H1 (cell line): ENCODE results near the gene TEKT5.

Source experiments
- EZH2 ChIP-seq: fragments of 200-600 bp; sonication (generic); IDR thresholded peaks from 2 replicates; pipeline ENCODE4 v1.7.1; 2012; ENCODE audit warnings: low read depth, mild to moderate bottlenecking, moderate library complexity, low read length, inconsistent platforms; ENCODE audit not compliant: severe bottlenecking
- HDAC6 ChIP-seq: IDR thresholded peaks from one replicate; pipeline ENCODE4 v1.7.1; 2012; ENCODE audit warnings: low read depth, mild to moderate bottlenecking, inconsistent platforms, low read length, moderate library complexity
- JUN ChIP-seq: IDR thresholded peaks from 2 replicates; pipeline ENCODE4 v1.6.1; 2011; ENCODE audit warnings: low read depth, mild to moderate bottlenecking, improper control_type of control experiment, low read length
- KDM1A ChIP-seq: fragments of 200-600, 300-600 bp; sonication (generic); IDR thresholded peaks from 2 replicates; pipeline ENCODE4 v1.7.1; 2016; ENCODE audit warnings: mild to moderate bottlenecking, low read length, borderline replicate concordance
- MAFK ChIP-seq: IDR thresholded peaks from 2 replicates; pipeline ENCODE4 v1.6.1; 2012; ENCODE audit warnings: low read depth, mild to moderate bottlenecking, improper control_type of control experiment, low read length
- NRF1 ChIP-seq: IDR thresholded peaks from 2 replicates; pipeline ENCODE4 v1.6.1; 2011; ENCODE audit warnings: mild to moderate bottlenecking, low read depth, low read length, improper control_type of control experiment
- POLR2A ChIP-seq, 2 experiments: IDR thresholded peaks; 1 replicate in 1 of 2; 2 replicates in 1 of 2; pipeline ENCODE4 v1.6.1; 2011; ENCODE audit warnings: low read depth in 2 of 2, low read length in 2 of 2, mild to moderate bottlenecking in 2 of 2; ENCODE audit errors: control extremely low read depth in 1 of 2
- RAD21 ChIP-seq, 2 experiments: IDR thresholded peaks in 1 of 2; conservative IDR thresholded peaks in 1 of 2; 2 replicates each; pipeline ENCODE4 v1.6.1; 2011; ENCODE audit warnings: low read depth in 2 of 2, low read length in 2 of 2, improper control_type of control experiment in 1 of 2, inconsistent platforms in 1 of 2, mild to moderate bottlenecking in 1 of 2, moderate library complexity in 1 of 2
- SIX5 ChIP-seq: IDR thresholded peaks from 2 replicates; pipeline ENCODE4 v1.6.1; 2011; ENCODE audit warnings: mild to moderate bottlenecking, low read depth, low read length
- ZNF274 ChIP-seq: IDR thresholded peaks from 2 replicates; pipeline ENCODE4 v1.7.0; 2012; ENCODE audit warnings: low read length, borderline replicate concordance; ENCODE audit errors: extremely low read depth
- TF ChIP-seq, protein P1 (sequence below), 3 experiments: IDR thresholded peaks; 1 replicate in 2 of 3; 2 replicates in 1 of 3; pipeline versions ENCODE4 v1.5.1 to v1.6.1; 2011; ENCODE audit warnings: low read length in 3 of 3, mild to moderate bottlenecking in 3 of 3, inconsistent platforms in 2 of 3, low read depth in 1 of 3, moderate library complexity in 1 of 3; ENCODE audit not compliant: insufficient read depth in 1 of 3; ENCODE audit errors: control extremely low read depth in 1 of 3

- TF ChIP-seq NRF1 (no peak), MAFK (no peak), POLR2A (IDR thresholded peaks at IDR 0.05; ENCODE audit: control extremely low read depth in 1 of 2, low read depth in 2 of 2, low read length in 2 of 2) (no peak), SIX5 (no peak), JUN (no peak), RAD21 (IDR thresholded peaks at IDR 0.05 in 1 of 2, conservative IDR thresholded peaks at IDR 0.05 in 1 of 2; ENCODE audit: low read depth in 2 of 2, low read length in 2 of 2) (peak; percentile 18 to 40; a peak in 3 of 4 replicates), EZH2 (no peak), HDAC6 (no peak), ZNF274 (no peak), KDM1A (no peak)
- TF ChIP-seq, protein P1, sequence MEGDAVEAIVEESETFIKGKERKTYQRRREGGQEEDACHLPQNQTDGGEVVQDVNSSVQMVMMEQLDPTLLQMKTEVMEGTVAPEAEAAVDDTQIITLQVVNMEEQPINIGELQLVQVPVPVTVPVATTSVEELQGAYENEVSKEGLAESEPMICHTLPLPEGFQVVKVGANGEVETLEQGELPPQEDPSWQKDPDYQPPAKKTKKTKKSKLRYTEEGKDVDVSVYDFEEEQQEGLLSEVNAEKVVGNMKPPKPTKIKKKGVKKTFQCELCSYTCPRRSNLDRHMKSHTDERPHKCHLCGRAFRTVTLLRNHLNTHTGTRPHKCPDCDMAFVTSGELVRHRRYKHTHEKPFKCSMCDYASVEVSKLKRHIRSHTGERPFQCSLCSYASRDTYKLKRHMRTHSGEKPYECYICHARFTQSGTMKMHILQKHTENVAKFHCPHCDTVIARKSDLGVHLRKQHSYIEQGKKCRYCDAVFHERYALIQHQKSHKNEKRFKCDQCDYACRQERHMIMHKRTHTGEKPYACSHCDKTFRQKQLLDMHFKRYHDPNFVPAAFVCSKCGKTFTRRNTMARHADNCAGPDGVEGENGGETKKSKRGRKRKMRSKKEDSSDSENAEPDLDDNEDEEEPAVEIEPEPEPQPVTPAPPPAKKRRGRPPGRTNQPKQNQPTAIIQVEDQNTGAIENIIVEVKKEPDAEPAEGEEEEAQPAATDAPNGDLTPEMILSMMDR (IDR thresholded peaks at IDR 0.05; ENCODE audit: control extremely low read depth in 1 of 3, insufficient read depth in 1 of 3, low read depth in 1 of 3, low read length in 3 of 3) = no peak
Observed at GRCh38 chr16:10729104-10730048, 34.6 kb upstream of the TEKT5 start.
